ENCODE measurements around the gene ZNF598.

Gene ZNF598

GRCh38 chr16:2009791-2010510, at the start of gene ZNF598:
ZNF598 (minus strand) TSS chr16:2009821.
- peak; percentile 90 for DNase-seq

- DNase-seq = no peak
Observed at GRCh38 chr16:2058872-2059271, 49.3 kb upstream of the ZNF598 start.

- DNase-seq = no peak
Observed at GRCh38 chr16:2058420-2058819, 48.8 kb upstream of the ZNF598 start.

GRCh38 chr16:2057438-2057837, 47.8 kb upstream of the ZNF598 start:
- no peak for DNase-seq

GRCh38 chr16:2056681-2057407, 47.2 kb upstream of the ZNF598 start:
- no peak for DNase-seq

- no peak for DNase-seq
Observed at GRCh38 chr16:2056077-2056476, 46.5 kb upstream of the ZNF598 start.

- DNase-seq = peak; percentile 97
Observed at GRCh38 chr16:2054543-2055245, 45.1 kb upstream of the ZNF598 start.

- no peak for DNase-seq
Observed at GRCh38 chr16:2053897-2054296, 44.3 kb upstream of the ZNF598 start.

GRCh38 chr16:2053211-2053610, 43.6 kb upstream of the ZNF598 start:
- no peak for DNase-seq

GRCh38 chr16:2048116-2048543, 38.5 kb upstream of the ZNF598 start:
- DNase-seq = no peak

- DNase-seq = peak; percentile 93
Observed at GRCh38 chr16:2047330-2048115, 37.9 kb upstream of the ZNF598 start, which contains the start of the genes NTHL1 and TSC2. NTHL1 (minus strand) TSS chr16:2047834; CDS start chr16:2047823, 11 bp downstream. TSC2 (plus strand) TSS chr16:2047985; CDS start chr16:2048616, 631 bp downstream.

- DNase-seq = peak; percentile 57
Observed at GRCh38 chr16:2046893-2047329, 37.3 kb upstream of the ZNF598 start.

- no peak for DNase-seq
Observed at GRCh38 chr16:2045965-2046892, 36.6 kb upstream of the ZNF598 start.

GRCh38 chr16:2044541-2044940, 34.9 kb upstream of the ZNF598 start:
- DNase-seq = no peak

- DNase-seq = no peak
Observed at GRCh38 chr16:2043667-2044451, 34.2 kb upstream of the ZNF598 start.

GRCh38 chr16:2042986-2043666, 33.5 kb upstream of the ZNF598 start:
- DNase-seq = no peak

GRCh38 chr16:2042171-2042985, 32.8 kb upstream of the ZNF598 start:
- no peak for DNase-seq

GRCh38 chr16:2040787-2041522, 31.3 kb upstream of the ZNF598 start:
- DNase-seq = no peak
